Suprapubic skin (tissue), 3 donors: ENCODE results near the gene LIN54.

ENCODE experiments used
- CTCF ChIP-seq, 2 donors: fragments of 200-600 bp in 1 of 2; fragments of 450-650 bp in 1 of 2; sonication (generic) in 1 of 2; IDR thresholded peaks; one replicate each; pipeline ENCODE4 v1.5.1; 2016 to 2019; ENCODE audit warnings: antibody characterized with exemption in 2 of 2, mild to moderate bottlenecking in 1 of 2, moderate library complexity in 1 of 2
- EP300 ChIP-seq: sonication (generic); formaldehyde crosslinking; IDR thresholded peaks from one replicate; pipeline ENCODE4 v1.6.1; 2017; ENCODE audit warnings: antibody characterized with exemption
- POLR2A ChIP-seq, 2 donors: fragments of 450-650 bp; IDR thresholded peaks; one replicate each; pipeline ENCODE4 v1.6.1; 2017; ENCODE audit warnings: antibody characterized with exemption in 2 of 2, mild to moderate bottlenecking in 2 of 2, moderate library complexity in 2 of 2

- TF ChIP-seq POLR2A (IDR thresholded peaks at IDR 0.05): no peak
- TF ChIP-seq CTCF (IDR thresholded peaks at IDR 0.05): no peak
- no peak for TF ChIP-seq EP300
Measured at GRCh38 chr4:82906469-82906868, 104.2 kb downstream of the LIN54 start.
